GM12864 (cell line): ENCODE measurements around the gene PHKA2.

Experiments
- DNase-seq: peaks from one replicate; pipeline ENCODE4 v3.0.0-alpha.2; 2011; ENCODE audit warnings: low read depth
- H3K4me3 ChIP-seq: 2 replicates; pipeline ENCODE4 v1.5.1; 2011; ENCODE audit warnings: mild to moderate bottlenecking, low read depth, low read length, control low read depth
- CTCF ChIP-seq: IDR thresholded peaks from 2 replicates; pipeline ENCODE4 v1.5.1; 2011; ENCODE audit warnings: low read depth, mild to moderate bottlenecking, moderate library complexity, low read length, control low read depth, inconsistent platforms; ENCODE audit errors: missing control alignments

PHKA2 gene

GRCh38 chrX:18883961-18884765, 99.8 kb downstream of the PHKA2 start:
- H3K4me3 ChIP-seq: no peak overlapping the region
- no peak for TF ChIP-seq CTCF
- no peak for DNase-seq

- no peak for TF ChIP-seq CTCF
- no peak for DNase-seq
- H3K4me3 ChIP-seq: no peak overlapping the region
Observed at GRCh38 chrX:18883234-18883960, 100.5 kb downstream of the PHKA2 start.

- TF ChIP-seq CTCF: no peak
- no peak for DNase-seq
- no peak overlapping the region for H3K4me3 ChIP-seq
Observed at GRCh38 chrX:18879144-18879543, 104.8 kb downstream of the PHKA2 start.

GRCh38 chrX:18877469-18877868, 106.4 kb downstream of the PHKA2 start:
- no peak for DNase-seq
- no peak overlapping the region for H3K4me3 ChIP-seq
- no peak for TF ChIP-seq CTCF

GRCh38 chrX:18875256-18875878, 108.5 kb downstream of the PHKA2 start:
- no peak for DNase-seq

More at GRCh38 chrX:18875256-18875878, 108.5 kb downstream of the PHKA2 start:
- no peak overlapping the region for H3K4me3 ChIP-seq
- TF ChIP-seq CTCF: no peak
